Transverse colon (tissue), 4 donors: ENCODE data around the gene TEX19. TPM values are rescaled to one million over a fixed set of nuclear protein-coding genes. Genes with fewer than 3 reads are reported as not detected.

Experiments
- DNase-seq: peaks from one replicate; pipeline ENCODE4 v3.0.0-alpha.2; 2019
- H3K27ac ChIP-seq, 4 donors: fragments of 200-600 bp; sonication (generic); 2 replicates each; pipeline ENCODE4 v1.5.1; 2016 to 2018; ENCODE audit warnings: inconsistent platforms in 4 of 4
- H3K27me3 ChIP-seq: fragments of 200-600 bp; sonication (generic); 2 replicates; pipeline ENCODE4 v1.5.1; 2017; ENCODE audit warnings: inconsistent platforms
- H3K36me3 ChIP-seq, 4 donors: fragments of 200-600 bp; sonication (generic); 2 replicates each; pipeline ENCODE4 v1.5.1; 2017 to 2019; ENCODE audit warnings: inconsistent platforms in 4 of 4
- H3K4me1 ChIP-seq, 4 donors: fragments of 200-600 bp; sonication (generic); 2 replicates each; pipeline ENCODE4 v1.5.1; 2017 to 2020; ENCODE audit warnings: inconsistent platforms in 4 of 4
- H3K4me3 ChIP-seq, 4 donors: fragments of 200-600 bp; sonication (generic); 1 replicate in 1 of 4; 2 replicates in 3 of 4; pipeline versions ENCODE4 v1.5.1 to v1.6.1; 2017 to 2019; ENCODE audit warnings: inconsistent platforms in 4 of 4
- H3K9me3 ChIP-seq, 2 donors: fragments of 200-600 bp; sonication (generic); 2 replicates each; pipeline ENCODE4 v1.5.1; 2017 to 2019; ENCODE audit warnings: inconsistent platforms in 2 of 2
- EP300 ChIP-seq: sonication (generic); formaldehyde crosslinking; IDR thresholded peaks from one replicate; pipeline ENCODE4 v1.6.1; 2017; ENCODE audit warnings: antibody characterized with exemption, low read depth
- POLR2A ChIP-seq: fragments of 450-650 bp; IDR thresholded peaks from one replicate; pipeline ENCODE4 v1.6.1; 2016; ENCODE audit warnings: antibody characterized with exemption, mild to moderate bottlenecking, moderate library complexity
- POLR2AphosphoS5 ChIP-seq, 3 donors: sonication (generic); formaldehyde crosslinking; IDR thresholded peaks; one replicate each; pipeline ENCODE4 v1.6.1; 2016; ENCODE audit warnings: antibody characterized with exemption in 3 of 3
- WGBS, 2 donors: methylation state at CpG; one replicate each; pipeline ENCODE4 v1.1.5; 2018; ENCODE audit warnings: low coverage in 1 of 2; 5-methylcytosine and 5-hydroxymethylcytosine counted together
- in situ Hi-C, 4 donors: fragments of 200-750 bp; cut with MboI; loops; one replicate each; pipeline versions ENCODE4 v1.15.0 to v1.15.1; 2017; ENCODE audit warnings: low sequenced_read_pairs in 3 of 4, low pct_ligation_motif_present in 1 of 4, low pct_unique_long_range_greater_than_20kb in 1 of 4
- intact Hi-C: fragments of 100-400 bp; cut with DNase I; formaldehyde crosslinking; loops from one replicate; pipeline ENCODE4 v1.15.1; 2023; ENCODE audit warnings: low total_unique reads
- total RNA-seq, 4 donors: library from RNA; depleted of rRNA; stranded (reverse); fragments of >200 nt; gene quantifications; one replicate each; pipeline ENCODE4 v1.1.0, GENCODE V29; 2016
- TF ChIP-seq, protein P1 (sequence below), 5 experiments: fragments of 200-600 bp in 3 of 5; fragments of 450-650 bp in 2 of 5; sonication (generic) in 3 of 5; IDR thresholded peaks; 1 replicate in 2 of 5; 2 replicates in 3 of 5; pipeline ENCODE4 v1.5.1; 2016 to 2017; ENCODE audit warnings: antibody characterized with exemption in 5 of 5, inconsistent platforms in 3 of 5, mild to moderate bottlenecking in 2 of 5, moderate library complexity in 1 of 5

Gene TEX19
- total RNA-seq, 4 donors from 2014 or later: not detected

DNA sequence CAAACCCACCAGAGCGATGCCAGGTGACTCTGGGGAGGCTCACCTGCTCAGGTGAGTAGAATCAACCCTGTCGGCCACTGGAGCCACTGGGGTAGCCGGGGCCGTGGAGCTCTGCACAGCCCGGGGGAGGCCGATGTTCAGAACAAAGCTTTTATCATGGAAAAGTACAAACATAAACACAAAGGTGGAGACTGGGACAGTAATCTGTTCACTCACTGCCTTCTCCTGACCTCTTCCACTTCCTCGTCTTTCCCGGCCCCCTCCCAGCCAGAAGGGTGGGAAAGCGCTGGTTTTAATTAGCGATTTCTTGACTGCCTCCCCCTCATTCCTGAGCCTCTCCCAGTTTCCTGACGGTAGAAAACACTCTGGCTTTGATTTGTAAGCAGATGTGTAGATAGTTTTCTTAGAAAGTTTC is 9.8 kb upstream of the TEX19 start:
- H3K36me3 ChIP-seq: no peaks in the 10 kb centered on the region
- no peak for DNase-seq
- in situ Hi-C loops: no loop called here
- peaks cover 17% of the 10 kb centered on the region for H3K27me3 ChIP-seq
- no peak overlapping the region for H3K4me3 ChIP-seq
- peaks cover 0 to 25% (median 11%) of the 10 kb centered on the region in 4 donors for H3K4me1 ChIP-seq
- intact Hi-C loops: no loop called here
- 32 to 40% methylated on average over 5 to 11 of the region's 11 CpGs for WGBS, 2 donors
- H3K9me3 ChIP-seq: no peaks in the 10 kb centered on the region
- TF ChIP-seq EP300 (no peak), POLR2A (no peak), POLR2AphosphoS5 (IDR thresholded peaks at IDR 0.05) (no peak)
- TF ChIP-seq, protein P1, sequence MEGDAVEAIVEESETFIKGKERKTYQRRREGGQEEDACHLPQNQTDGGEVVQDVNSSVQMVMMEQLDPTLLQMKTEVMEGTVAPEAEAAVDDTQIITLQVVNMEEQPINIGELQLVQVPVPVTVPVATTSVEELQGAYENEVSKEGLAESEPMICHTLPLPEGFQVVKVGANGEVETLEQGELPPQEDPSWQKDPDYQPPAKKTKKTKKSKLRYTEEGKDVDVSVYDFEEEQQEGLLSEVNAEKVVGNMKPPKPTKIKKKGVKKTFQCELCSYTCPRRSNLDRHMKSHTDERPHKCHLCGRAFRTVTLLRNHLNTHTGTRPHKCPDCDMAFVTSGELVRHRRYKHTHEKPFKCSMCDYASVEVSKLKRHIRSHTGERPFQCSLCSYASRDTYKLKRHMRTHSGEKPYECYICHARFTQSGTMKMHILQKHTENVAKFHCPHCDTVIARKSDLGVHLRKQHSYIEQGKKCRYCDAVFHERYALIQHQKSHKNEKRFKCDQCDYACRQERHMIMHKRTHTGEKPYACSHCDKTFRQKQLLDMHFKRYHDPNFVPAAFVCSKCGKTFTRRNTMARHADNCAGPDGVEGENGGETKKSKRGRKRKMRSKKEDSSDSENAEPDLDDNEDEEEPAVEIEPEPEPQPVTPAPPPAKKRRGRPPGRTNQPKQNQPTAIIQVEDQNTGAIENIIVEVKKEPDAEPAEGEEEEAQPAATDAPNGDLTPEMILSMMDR (IDR thresholded peaks at IDR 0.05): no peak
- H3K27ac ChIP-seq: no peak overlapping the region

DNA sequence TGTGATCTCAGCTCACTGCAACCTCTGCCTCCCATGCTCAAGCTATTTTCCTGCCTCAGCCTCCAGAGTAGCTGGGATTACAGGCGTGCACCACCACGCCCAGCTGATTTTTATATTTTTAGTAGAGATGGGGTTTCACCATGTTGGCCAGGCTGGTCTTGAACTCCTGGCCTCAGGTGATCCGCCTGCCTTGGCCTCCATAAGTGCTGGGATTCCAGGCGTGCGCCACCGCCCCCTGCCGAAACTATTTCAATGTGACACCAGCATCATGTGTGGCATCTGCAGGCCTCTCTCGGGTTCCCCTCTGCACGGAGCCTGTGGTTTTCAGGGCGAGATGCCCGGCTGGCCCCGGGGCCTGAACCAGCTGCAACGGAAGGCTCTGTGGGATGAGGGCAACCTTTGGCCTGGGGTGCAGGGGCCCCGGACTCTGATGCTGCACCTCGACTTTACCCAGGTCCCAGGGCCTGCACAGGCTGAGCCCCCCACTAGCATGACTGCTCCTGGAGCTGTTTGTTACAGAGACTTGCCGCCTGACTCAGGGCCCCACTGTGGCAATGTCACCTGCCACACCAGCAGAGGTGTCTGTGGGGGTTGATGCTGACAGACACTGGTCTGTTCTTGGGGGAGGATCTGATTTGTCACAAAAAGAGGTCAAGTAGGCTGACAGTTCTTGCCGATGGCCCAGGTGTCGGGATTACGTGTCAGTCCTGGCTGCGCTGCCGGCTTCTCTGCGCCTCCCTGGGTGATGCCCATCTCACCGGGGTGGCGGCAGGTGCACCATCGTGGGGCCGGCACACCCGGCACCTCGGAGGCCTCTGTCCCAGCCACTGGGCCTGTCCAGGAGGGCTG is 8.6 kb upstream of the TEX19 start:
- no peak overlapping the region for H3K27ac ChIP-seq
- H3K27me3 ChIP-seq: peaks cover 22% of the 10 kb centered on the region
- intact Hi-C loops: loop anchor here (5.0 kb wide), 1 partner anchor 422 kb away; no protein-coding TSS in a partner anchor
- TF ChIP-seq POLR2A: no peak
- TF ChIP-seq, protein P1 (IDR thresholded peaks at IDR 0.05): no peak
- DNase-seq: peak; percentile 58
- H3K4me3 ChIP-seq: no peak overlapping the region
- H3K9me3 ChIP-seq: no peaks in the 10 kb centered on the region
- H3K4me1 ChIP-seq: peaks cover 0 to 25% (median 11%) of the 10 kb centered on the region in 4 donors
- in situ Hi-C loops: loop anchor here in 2 of 4 donors (5.0 to 10.0 kb wide), 3 partner anchors 64 to 204 kb away; partner anchors contain the start of genes HEXD (in 2 of the 2) and OGFOD3 (in 2 of the 2)
- H3K36me3 ChIP-seq: no peaks in the 10 kb centered on the region
- 83% methylated on average over 24 of the region's 28 CpGs; no CpG with 5 or more reads in 1 of the 2 donors for WGBS, 2 donors

DNA sequence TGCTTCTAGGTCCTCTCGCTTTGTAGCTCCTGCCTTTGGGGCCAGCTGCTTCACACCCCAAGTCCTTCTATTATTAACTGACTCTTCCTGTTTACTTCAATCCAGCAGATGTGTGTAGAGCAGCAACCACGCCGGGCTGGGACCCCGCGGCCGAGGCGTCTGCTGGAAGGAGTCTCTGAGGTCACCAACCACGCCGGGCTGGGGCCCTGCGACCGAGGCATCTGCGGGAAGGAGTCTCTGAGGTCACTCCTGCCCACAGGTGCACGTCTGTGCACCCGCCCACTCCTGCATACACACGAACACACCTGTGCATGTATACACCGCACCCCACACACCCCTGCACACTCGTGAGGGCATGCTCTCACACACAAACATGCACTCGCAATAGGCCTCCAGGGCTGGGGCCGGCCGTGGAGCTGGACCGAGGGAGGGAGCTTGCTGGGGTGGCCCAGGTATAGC is 7.8 kb upstream of the TEX19 start:
- WGBS, 2 donors: 45% methylated on average over 21 of the region's 21 CpGs; no CpG with 5 or more reads in 1 of the 2 donors
- peaks cover 31% of the 10 kb centered on the region for H3K27me3 ChIP-seq
- TF ChIP-seq POLR2AphosphoS5 (IDR thresholded peaks at IDR 0.05) (no peak), EP300 (no peak), POLR2A (no peak)
- TF ChIP-seq, protein P1 (IDR thresholded peaks at IDR 0.05): no peak
- H3K36me3 ChIP-seq: no peaks in the 10 kb centered on the region
- DNase-seq: no peak
- H3K27ac ChIP-seq: peak overlapping the region in 1 of 4 donors; percentile 5
- H3K9me3 ChIP-seq: no peaks in the 10 kb centered on the region
- intact Hi-C loops (loop anchor here (5.0 kb wide), 1 partner anchor 421 kb away; no protein-coding TSS in a partner anchor), in situ Hi-C loops (loop anchor here in 2 of 4 donors (5.0 to 10.0 kb wide), 3 partner anchors 64 to 204 kb away; partner anchors contain the start of genes HEXD (in 2 of the 2) and OGFOD3 (in 2 of the 2))
- H3K4me3 ChIP-seq: no peak overlapping the region
- peaks cover 0 to 17% (median 7%) of the 10 kb centered on the region in 4 donors for H3K4me1 ChIP-seq
